ENCODE data around the gene UTP14C.

- TF ChIP-seq CTCF (IDR thresholded peaks at IDR 0.05) (no peak), EP300 (IDR thresholded peaks at IDR 0.05) (no peak), POLR2AphosphoS5 (IDR thresholded peaks at IDR 0.05) (no peak), POLR2A (IDR thresholded peaks at IDR 0.05) (no peak)
These were observed 27.9 kb upstream of the UTP14C start for GRCh38 chr13:51996641-51997040.
